Lower lobe of right lung (tissue), 2 donors: Measurements from ENCODE around the gene FGGY. TPM values are rescaled to one million over a fixed set of nuclear protein-coding genes. Genes with fewer than 3 reads are reported as not detected.

Experiments
- ATAC-seq, 2 donors: fragments of 200-7000 bp; cut with Tn5 transposase; one replicate each; pipeline ENCODE4 v1.9.1; 2020 to 2022; ENCODE audit warnings: mild to moderate bottlenecking in 2 of 2, moderate library complexity in 2 of 2
- DNase-seq: peaks from one replicate; pipeline ENCODE4 v3.0.0-alpha.2; 2020
- H3K27ac ChIP-seq: fragments of 200-600 bp; one replicate; pipeline ENCODE4 v1.8.0; 2022
- H3K27me3 ChIP-seq: fragments of 200-600 bp; one replicate; pipeline ENCODE4 v1.8.0; 2022; ENCODE audit warnings: low read depth
- H3K36me3 ChIP-seq: fragments of 200-600 bp; one replicate; pipeline ENCODE4 v1.8.0; 2022; ENCODE audit warnings: mild to moderate bottlenecking
- H3K4me1 ChIP-seq: fragments of 200-600 bp; one replicate; pipeline ENCODE4 v1.8.0; 2022
- H3K4me3 ChIP-seq: fragments of 200-600 bp; one replicate; pipeline ENCODE4 v1.8.0; 2022; ENCODE audit warnings: mild to moderate bottlenecking
- H3K9me3 ChIP-seq: fragments of 200-600 bp; one replicate; pipeline ENCODE4 v1.8.0; 2022
- intact Hi-C: fragments of 100-400 bp; cut with DNase I; formaldehyde crosslinking; loops from one replicate; pipeline ENCODE4 v1.11.0; 2022
- total RNA-seq: library from RNA; stranded (reverse); fragmentation: NEBNext Ultra II Directional; extraction: Animal tissue kit (Norgen Biotek cat#: 25700); gene quantifications from one replicate; pipeline ENCODE4 v1.2.1, GENCODE V29; 2021
- TF ChIP-seq, protein P1 (sequence below): fragments of 200-600 bp; IDR thresholded peaks from one replicate; pipeline ENCODE4 v1.8.0; 2022; ENCODE audit warnings: antibody characterized with exemption, mild to moderate bottlenecking
- donor health status: DM: no; HTN: yes; CAD: no; lungs with severe emphysema.

FGGY gene
- total RNA-seq, 1 donor from 2014 or later = 31.4 TPM

DNA sequence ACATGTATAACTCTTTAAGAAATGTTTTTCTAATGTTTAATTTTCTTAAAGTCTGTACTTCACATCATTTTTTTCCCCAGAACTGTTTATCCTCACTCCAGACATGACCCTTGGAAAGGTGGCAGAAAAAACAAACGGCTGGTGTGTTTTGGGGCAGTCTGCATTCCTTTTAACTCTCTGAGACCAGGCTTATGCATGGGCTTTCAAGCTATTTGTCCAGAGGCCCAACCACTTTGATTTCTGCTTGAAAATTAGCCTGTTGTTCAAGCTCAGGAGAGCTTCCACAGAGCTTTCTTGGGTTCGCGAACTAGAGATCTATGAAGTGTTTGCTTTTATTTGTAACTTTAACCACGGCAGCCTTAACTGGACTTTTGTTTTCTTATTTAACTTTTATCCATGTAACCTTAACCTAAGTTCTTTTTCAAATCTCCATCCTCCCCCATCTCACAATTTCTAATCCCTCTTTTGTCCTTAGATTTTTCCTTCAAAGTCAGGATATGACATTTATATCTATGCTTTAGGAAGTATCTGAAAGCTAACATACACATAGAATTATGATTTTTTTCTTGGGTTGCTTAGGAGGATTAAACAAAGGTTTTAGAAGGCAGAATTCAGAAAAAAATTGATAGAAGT lies 111.8 kb downstream of the FGGY start:
- intact Hi-C loops = no loop called here
- TF ChIP-seq, protein P1, sequence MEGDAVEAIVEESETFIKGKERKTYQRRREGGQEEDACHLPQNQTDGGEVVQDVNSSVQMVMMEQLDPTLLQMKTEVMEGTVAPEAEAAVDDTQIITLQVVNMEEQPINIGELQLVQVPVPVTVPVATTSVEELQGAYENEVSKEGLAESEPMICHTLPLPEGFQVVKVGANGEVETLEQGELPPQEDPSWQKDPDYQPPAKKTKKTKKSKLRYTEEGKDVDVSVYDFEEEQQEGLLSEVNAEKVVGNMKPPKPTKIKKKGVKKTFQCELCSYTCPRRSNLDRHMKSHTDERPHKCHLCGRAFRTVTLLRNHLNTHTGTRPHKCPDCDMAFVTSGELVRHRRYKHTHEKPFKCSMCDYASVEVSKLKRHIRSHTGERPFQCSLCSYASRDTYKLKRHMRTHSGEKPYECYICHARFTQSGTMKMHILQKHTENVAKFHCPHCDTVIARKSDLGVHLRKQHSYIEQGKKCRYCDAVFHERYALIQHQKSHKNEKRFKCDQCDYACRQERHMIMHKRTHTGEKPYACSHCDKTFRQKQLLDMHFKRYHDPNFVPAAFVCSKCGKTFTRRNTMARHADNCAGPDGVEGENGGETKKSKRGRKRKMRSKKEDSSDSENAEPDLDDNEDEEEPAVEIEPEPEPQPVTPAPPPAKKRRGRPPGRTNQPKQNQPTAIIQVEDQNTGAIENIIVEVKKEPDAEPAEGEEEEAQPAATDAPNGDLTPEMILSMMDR = no peak
- no peaks in the 10 kb centered on the region for H3K27me3 ChIP-seq
- no peak overlapping the region for H3K27ac ChIP-seq
- DNase-seq = no peak
- ATAC-seq = peak in 1 of 2 donors; percentile 35
- peaks cover 5% of the 10 kb centered on the region for H3K4me1 ChIP-seq
- H3K4me3 ChIP-seq = no peak overlapping the region
- no peaks in the 10 kb centered on the region for H3K36me3 ChIP-seq
- H3K9me3 ChIP-seq = no peaks in the 10 kb centered on the region

DNA sequence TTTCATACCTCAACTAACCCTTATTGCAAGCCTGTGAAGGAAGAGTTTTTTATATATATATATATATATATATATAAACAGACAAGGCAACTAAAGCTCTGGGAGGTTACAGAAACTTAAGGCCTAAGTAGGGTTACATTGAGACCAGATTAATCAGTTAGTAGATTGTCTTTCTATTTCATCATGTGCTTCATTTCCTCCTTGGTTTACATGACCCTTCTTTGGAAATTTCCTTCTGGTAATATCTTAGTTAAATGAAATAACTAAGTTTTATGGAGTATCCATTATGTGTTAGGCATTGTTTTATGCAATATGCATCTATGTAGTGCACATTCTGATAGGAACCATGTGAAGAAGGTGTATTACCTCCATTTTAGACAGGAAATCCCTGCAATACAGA lies 112.7 kb downstream of the FGGY start:
- TF ChIP-seq, protein P1 = no peak
- intact Hi-C loops = no loop called here
- DNase-seq (no peak), ATAC-seq (no peak)
- Histone ChIP-seq H3K9me3 (no peaks in the 10 kb centered on the region), H3K4me3 (no peak overlapping the region), H3K27ac (no peak overlapping the region), H3K27me3 (no peaks in the 10 kb centered on the region), H3K4me1 (peaks cover 5% of the 10 kb centered on the region), H3K36me3 (no peaks in the 10 kb centered on the region)

DNA sequence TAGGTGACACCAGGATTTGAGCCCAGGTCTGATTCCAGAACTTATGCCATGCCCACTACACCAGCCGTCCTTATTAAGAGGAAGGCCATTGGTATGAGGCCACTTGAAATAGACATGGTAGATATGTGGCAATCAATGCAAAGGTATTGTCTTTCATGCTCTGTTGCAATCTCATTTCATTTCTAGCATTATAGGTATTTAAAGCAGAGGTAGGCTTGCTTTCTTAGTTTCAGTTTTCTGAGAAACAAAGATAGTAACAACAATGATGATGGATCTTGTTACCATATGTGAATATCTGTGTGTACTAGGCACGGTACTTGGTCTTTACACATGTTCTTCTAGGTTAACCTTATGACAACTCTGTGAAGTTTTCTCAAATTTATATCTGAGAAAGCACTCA lies 113.1 kb downstream of the FGGY start:
- Histone ChIP-seq H3K9me3 (no peaks in the 10 kb centered on the region), H3K4me1 (peaks cover 5% of the 10 kb centered on the region), H3K36me3 (no peaks in the 10 kb centered on the region), H3K4me3 (no peak overlapping the region), H3K27ac (no peak overlapping the region), H3K27me3 (no peaks in the 10 kb centered on the region)
- intact Hi-C loops = no loop called here
- TF ChIP-seq, protein P1 = no peak
- ATAC-seq = no peak
- no peak for DNase-seq

DNA sequence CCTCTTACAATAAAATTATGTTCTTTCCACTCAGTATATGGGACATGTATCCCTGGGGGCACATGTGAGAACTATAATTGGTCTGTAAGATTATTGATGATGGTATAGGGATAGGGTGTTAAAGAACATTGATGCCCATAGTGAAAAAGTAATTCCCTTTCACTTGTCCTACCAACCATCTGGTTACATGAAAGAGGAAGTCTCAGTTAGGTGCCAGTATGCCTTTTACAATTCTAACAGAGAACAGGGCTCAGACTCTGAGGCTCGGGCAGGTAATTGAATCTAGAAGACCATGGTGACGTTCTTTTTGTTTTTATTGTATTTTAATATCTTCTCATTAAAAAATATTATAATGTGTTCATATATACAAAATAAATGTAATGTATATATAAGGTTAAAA lies 113.6 kb downstream of the FGGY start:
- ATAC-seq (no peak), DNase-seq (no peak)
- TF ChIP-seq, protein P1 = no peak
- Histone ChIP-seq H3K36me3 (no peaks in the 10 kb centered on the region), H3K4me1 (peaks cover 5% of the 10 kb centered on the region), H3K9me3 (no peaks in the 10 kb centered on the region), H3K4me3 (no peak overlapping the region), H3K27me3 (no peaks in the 10 kb centered on the region), H3K27ac (no peak overlapping the region)
- intact Hi-C loops = no loop called here

DNA sequence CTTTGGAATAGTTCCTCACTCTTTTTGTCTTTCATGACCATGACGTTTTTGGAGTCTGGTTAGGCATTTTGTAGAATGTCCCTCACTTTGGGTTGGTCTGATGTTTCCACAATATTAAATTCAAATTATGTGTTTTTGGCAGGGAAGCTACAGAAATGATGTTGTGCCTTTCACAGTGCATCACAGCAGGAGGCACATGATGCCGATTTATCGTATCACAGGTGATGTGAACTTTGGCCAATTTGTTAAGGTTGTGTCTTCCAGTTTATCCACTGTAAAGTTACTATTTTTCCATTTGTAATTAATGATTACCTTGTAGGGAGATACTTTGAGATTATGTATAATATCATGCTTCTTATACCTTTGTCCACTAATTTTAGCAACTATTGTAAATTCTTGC lies 114.3 kb downstream of the FGGY start:
- TF ChIP-seq, protein P1 = no peak
- intact Hi-C loops = no loop called here
- no peaks in the 10 kb centered on the region for H3K36me3 ChIP-seq
- ATAC-seq (no peak), DNase-seq (no peak)
- H3K27me3 ChIP-seq = no peaks in the 10 kb centered on the region
- no peak overlapping the region for H3K4me3 ChIP-seq
- H3K4me1 ChIP-seq = peaks cover 5% of the 10 kb centered on the region
- no peak overlapping the region for H3K27ac ChIP-seq
- no peaks in the 10 kb centered on the region for H3K9me3 ChIP-seq
